Activated gamma-delta T cell (primary cell): Measurements from ENCODE around the gene MDFI.

ENCODE experiments used
- DNase-seq: peaks from one replicate; lab custom pipeline; 2025; lab: John Stamatoyannopoulos, UW

Gene MDFI

DNA sequence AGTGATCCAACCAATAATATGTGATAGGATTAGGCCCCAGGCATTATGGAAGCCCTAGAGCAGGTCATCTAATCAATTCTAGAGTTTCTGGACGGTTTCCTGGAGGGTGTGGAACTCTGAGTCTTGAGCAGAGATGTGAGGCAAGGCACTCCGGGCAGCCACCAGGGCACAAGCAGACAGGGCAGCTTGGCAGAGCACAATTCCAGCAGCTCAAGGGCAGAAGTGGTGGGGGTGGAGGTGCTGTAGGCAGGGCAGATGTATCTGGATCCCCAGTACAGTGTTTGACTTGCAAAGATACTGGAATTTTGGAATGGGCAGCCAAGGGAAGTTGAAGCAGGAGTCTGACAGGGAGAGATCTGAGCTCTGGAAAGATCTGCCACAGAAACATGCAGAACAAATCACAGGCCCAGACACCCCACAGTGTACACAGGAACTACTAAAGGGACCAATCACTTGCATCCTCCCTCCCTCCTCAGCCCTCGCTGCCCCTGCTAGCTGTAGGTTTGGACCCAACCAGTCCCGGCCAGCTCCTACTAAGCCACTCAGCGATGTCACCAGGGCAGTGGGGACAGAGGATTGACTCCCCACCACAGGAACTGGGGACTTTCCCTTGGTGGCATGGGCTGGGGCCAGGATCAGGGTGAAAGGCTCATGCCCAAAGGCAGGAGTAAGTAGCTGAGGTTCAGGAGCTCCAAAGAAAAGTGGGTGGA, 50.1 kb downstream of the MDFI start:
- no peak for DNase-seq

GRCh38 chr6:41689171-41690008, 51.1 kb downstream of the MDFI start:
- DNase-seq = no peak

GRCh38 chr6:41690541-41691330, 52.5 kb downstream of the MDFI start:
- no peak for DNase-seq

GRCh38 chr6:41691426-41692079, 53.3 kb downstream of the MDFI start:
- no peak for DNase-seq

- no peak for DNase-seq
These were observed 53.9 kb downstream of the MDFI start for GRCh38 chr6:41692080-41692675.

- DNase-seq = no peak
These were observed 54.5 kb downstream of the MDFI start for GRCh38 chr6:41692730-41693129.

- DNase-seq = no peak
These were observed 55.3 kb downstream of the MDFI start for GRCh38 chr6:41693281-41694240.

DNA sequence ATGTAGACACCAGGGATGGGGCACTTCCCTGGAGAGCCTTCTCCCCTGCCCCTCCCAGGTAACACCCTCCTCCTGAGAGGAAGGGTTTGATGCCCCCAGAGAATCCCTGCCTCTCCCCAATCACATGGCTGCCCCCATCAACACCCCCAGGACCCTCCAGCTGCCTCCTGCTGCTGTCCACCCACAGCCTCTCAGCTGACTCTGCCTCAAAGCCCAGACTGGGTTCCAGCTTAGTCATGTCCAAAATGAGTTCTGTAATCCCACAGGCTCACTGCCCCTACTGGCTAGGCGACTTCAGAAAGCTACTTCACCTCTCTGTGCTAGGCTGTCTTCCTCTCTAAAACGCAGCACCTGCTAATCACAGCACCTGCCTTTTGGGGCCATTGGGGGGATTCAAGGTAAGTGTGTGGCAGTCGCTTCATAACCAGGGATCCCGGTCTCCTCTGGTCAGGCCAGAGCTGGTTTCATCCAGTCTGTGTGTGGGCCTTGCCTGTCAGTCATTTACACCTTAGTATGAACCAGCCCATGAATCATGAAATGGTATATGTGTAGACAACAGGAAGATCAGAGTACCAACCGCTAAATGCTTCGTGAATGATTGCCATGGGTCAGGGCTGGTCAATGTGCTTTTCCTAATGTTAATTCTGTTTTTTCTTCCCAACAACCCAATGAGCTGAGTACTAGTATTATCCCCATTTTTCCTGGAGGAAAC, 56.7 kb downstream of the MDFI start:
- no peak for DNase-seq

- no peak for DNase-seq
These were observed 57.6 kb downstream of the MDFI start for GRCh38 chr6:41695825-41696224.

- no peak for DNase-seq
These were observed 58.5 kb downstream of the MDFI start for GRCh38 chr6:41696788-41697187.

GRCh38 chr6:41697861-41698781, 59.9 kb downstream of the MDFI start:
- no peak for DNase-seq

DNA sequence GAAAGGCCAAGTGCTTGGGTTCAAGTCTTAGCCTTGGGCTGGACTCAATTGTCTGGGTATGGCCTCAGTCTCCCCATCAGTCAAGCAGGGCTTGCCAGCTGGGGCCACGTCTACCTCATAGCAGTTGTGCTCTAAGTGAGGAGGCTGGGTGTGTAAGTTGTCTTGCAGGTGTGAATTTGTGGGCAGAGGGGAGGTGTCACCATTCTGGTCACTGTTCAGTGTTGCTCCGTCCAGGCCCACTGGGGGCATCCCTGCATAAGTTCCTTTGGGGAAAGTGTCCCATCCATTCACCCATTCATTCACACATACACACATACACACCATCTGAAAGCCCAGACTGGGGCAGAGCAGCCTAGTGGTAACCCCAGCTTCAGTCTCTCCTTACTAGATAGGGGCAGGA, 60.8 kb downstream of the MDFI start:
- no peak for DNase-seq

GRCh38 chr6:41700463-41701347, 62.4 kb downstream of the MDFI start:
- no peak for DNase-seq

DNA sequence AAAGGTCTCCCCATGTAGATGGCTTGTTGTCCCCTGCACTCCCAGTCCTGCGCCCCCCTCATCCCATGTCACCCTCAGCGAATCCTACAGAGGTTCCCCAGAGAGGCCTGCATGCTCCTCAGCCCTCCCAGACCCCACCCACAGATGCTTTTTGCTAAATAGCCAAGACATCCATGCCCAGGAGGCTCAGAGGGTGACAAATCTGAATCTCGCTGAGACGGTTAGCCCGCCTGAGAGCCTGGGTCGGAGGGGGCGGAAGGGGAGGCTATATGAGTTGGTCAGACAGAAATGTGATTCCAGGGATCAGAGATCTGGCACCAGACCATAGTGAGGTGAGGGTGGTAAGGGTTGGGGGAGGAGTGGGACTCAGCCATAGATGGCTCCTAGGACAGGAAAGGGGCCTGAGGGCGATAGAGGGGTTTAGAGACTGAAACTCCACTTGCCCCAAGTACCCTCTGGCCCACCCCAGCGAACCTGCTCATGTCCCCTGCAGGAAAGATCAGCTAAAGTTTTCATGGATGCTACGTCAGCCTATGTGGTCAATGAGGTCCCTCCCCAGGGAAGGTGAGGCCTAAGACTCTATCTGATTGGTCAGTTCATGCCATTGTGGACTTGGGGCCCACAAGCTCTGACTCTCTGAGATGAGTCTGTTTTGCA, 63.9 kb downstream of the MDFI start:
- DNase-seq = no peak

DNA sequence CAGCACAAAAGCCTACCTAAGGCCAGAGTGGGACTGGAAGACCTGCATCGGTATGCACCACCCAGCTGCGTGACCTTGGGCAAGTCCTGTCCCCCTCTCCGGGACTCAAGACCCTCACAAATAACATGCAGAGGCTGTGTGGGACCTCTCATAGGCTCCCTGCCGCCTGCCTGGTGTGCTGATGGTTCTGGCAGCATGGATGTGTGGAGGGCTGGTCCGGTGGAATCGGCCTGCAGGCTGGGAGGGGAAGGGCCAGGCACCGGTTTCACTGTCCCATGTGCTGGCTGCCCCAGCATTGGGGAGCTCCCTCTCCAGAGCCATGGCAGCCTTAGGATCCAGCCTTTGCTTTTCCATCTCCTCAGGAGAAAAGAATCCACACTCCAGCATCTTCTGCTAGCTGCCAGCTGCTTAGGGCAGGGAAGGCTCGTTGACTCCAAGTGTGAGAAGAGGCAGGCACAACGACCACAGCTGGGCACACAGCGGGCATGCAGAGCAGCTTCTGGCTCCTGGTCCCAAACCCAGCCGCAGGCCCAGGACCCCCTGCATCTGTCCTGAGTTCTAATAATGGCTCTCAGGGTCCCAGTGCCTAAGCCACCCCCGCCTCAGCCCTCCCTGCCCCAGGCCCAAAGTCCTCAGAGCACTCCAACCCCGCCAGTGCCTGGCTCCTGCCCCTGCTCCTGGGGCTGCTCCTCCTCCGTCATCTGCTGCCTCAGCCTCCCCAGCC, 64.7 kb downstream of the MDFI start:
- DNase-seq = no peak
